ENCODE results near the gene GMCL2.

DNA sequence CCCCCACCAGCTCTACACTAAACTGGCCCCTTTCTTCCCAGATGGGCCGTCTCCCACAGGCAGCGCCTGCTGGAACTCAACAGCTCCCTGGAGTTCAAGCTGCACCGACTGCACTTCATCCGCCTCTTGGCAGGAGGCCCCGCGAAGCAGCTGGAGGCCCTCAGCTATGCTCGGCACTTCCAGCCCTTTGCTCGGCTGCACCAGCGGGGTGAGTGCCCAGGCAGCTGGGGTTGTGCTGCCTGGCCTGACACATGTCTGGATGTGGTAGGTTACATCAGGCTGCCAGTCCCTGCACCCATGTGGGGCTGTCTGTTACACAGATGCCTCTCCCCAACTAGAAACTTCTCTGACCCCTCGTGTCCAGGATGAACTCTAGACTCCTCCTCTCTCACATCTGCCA lies 43.3 kb downstream of the GMCL2 start:
- TF ChIP-seq EZH2phosphoT487 (conservative IDR thresholded peaks at IDR 0.05; ENCODE audit: low read length) = no peak
- TF ChIP-seq, protein P1, sequence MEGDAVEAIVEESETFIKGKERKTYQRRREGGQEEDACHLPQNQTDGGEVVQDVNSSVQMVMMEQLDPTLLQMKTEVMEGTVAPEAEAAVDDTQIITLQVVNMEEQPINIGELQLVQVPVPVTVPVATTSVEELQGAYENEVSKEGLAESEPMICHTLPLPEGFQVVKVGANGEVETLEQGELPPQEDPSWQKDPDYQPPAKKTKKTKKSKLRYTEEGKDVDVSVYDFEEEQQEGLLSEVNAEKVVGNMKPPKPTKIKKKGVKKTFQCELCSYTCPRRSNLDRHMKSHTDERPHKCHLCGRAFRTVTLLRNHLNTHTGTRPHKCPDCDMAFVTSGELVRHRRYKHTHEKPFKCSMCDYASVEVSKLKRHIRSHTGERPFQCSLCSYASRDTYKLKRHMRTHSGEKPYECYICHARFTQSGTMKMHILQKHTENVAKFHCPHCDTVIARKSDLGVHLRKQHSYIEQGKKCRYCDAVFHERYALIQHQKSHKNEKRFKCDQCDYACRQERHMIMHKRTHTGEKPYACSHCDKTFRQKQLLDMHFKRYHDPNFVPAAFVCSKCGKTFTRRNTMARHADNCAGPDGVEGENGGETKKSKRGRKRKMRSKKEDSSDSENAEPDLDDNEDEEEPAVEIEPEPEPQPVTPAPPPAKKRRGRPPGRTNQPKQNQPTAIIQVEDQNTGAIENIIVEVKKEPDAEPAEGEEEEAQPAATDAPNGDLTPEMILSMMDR (IDR thresholded peaks at IDR 0.05; ENCODE audit: insufficient read depth, low read length, poor library complexity, severe bottlenecking) = no peak
